ENCODE data around the gene FES. TPM values are rescaled to one million over a fixed set of nuclear protein-coding genes. Genes with fewer than 3 reads are reported as not detected.
A peak's percentile ranks its signal among the peaks of the same experiment; 100 is the strongest.

The FES gene
- total and polyA plus RNA-seq, 2 of the 13 experiments (the other 11 are each of a cell fraction or from before 2014, with no cell fraction given) = 4.0 to 9.5 TPM

DNA sequence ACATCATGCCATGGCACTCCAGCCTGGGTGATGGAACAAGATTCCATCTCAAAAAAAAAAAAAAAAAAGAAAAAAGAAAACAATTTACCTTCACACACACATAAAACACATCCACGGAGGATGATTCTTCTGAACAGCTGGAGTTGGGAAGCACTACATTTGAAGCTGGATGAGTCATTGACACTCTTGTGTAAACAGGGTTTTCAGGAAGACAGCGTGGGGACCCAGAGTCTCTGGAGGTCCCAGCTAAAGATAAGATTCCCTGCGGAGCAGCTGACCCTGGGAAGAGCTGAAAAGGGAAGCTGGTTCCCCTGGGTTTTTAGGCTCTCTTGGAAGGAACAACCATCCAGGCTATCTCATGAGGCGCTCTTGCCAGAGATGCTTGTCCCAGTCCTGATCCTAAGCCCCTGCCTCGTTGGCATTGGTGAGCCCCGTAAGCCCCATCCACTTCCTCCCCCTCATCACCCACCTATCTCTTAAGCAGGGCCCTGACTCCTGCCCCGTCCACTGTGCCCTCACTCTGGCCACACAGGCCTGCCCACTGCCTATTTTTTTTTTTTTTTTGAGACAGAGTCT is 47.9 kb upstream of the FES start:
- Histone ChIP-seq H3K9me3 (ENCODE audit: low read length) (no peaks in the 10 kb centered on the region), H3K27ac (ENCODE audit: extremely low read length, insufficient read depth, low read length) (no peak overlapping the region), H3K4me2 (ENCODE audit: low read depth, low read length) (no peak overlapping the region), H3K4me1 (ENCODE audit: insufficient read depth, low read length) (peaks cover 35% of the 10 kb centered on the region), H3K79me2 (ENCODE audit: insufficient read depth, low read length) (no peaks in the 10 kb centered on the region), H3K36me3 (replicated peaks in 1 of 2; ENCODE audit: control insufficient read depth in 1 of 2, insufficient read depth in 2 of 2, low read length in 2 of 2) (no peaks in the 10 kb centered on the region), H2AFZ (ENCODE audit: low read length) (no peak overlapping the region), H4K20me1 (ENCODE audit: insufficient read depth, low read length) (no peaks in the 10 kb centered on the region), H3K4me3 (replicated peaks in 1 of 3; ENCODE audit: insufficient read depth in 1 of 3, low read depth in 2 of 3, low read length in 3 of 3) (no peak overlapping the region), H3K27me3 (ENCODE audit: control insufficient read depth in 1 of 2, insufficient read depth in 2 of 2, low read length in 2 of 2) (peaks cover 2 to 34% of the 10 kb centered on the region in 2 experiments; a peak in 3 of 5 replicates), H3K9ac (ENCODE audit: insufficient read depth, low read depth, low read length) (no peak overlapping the region)
- WGBS (ENCODE audit: low lambda C conversion rate) = 16% methylated on average over 6 of the region's 7 CpGs
- no peak for FAIRE-seq
- CTCF ChIA-PET (ENCODE audit: low intra/inter-chr PET ratio, low total read pairs) = no interaction called here
- in situ Hi-C loops (cut with HindIII; ENCODE audit: extremely low pct_ligation_motif_present, low pct_unique_long_range_greater_than_20kb) = no loop called here
- peak; percentile 41 for ATAC-seq
- BruUV-seq (replicated peaks) = no TSS peak
- DNase-seq (ENCODE audit: low spot score) = peak; percentile 53
- POLR2A ChIA-PET = no interaction called here
- intact Hi-C loops (cut with micrococcal nuclease; ENCODE audit: unreplicated experiment) = no loop called here
- TF ChIP-seq ZHX1 (CRISPR knock-in tag; IDR thresholded peaks at IDR 0.05; ENCODE audit: low read depth) (no peak), ZNF557 (CRISPR knock-in tag; IDR thresholded peaks at IDR 0.05) (no peak), RARA (CRISPR knock-in tag; IDR thresholded peaks at IDR 0.05) (peak; percentile 29; the same call in 1 of the 2 replicates), BRCA1 (CRISPR knock-in tag; IDR thresholded peaks at IDR 0.05) (no peak), SKI (IDR thresholded peaks at IDR 0.05; ENCODE audit: partially characterized antibody) (no peak), GLI4 (CRISPR knock-in tag; IDR thresholded peaks at IDR 0.05; ENCODE audit: borderline replicate concordance) (no peak), FOXP1 (IDR thresholded peaks at IDR 0.05) (no peak), FOXP1 (CRISPR knock-in tag; IDR thresholded peaks at IDR 0.05) (0 out of 2 replicates have a peak, but pooled peaks have one; percentile 16), FOXA3 (CRISPR knock-in tag; IDR thresholded peaks at IDR 0.05) (peak; percentile 91), POLR2G (IDR thresholded peaks at IDR 0.05; ENCODE audit: low read depth, low read length) (no peak), BCL6 (CRISPR knock-in tag; IDR thresholded peaks at IDR 0.05) (peak; percentile 79), FOSL2 (CRISPR knock-in tag; IDR thresholded peaks at IDR 0.05) (peak; percentile 96), AKAP8 (CRISPR knock-in tag; IDR thresholded peaks at IDR 0.05) (no peak), SIX4 (CRISPR knock-in tag; IDR thresholded peaks at IDR 0.05) (no peak)
- TF ChIP-seq, protein P1, sequence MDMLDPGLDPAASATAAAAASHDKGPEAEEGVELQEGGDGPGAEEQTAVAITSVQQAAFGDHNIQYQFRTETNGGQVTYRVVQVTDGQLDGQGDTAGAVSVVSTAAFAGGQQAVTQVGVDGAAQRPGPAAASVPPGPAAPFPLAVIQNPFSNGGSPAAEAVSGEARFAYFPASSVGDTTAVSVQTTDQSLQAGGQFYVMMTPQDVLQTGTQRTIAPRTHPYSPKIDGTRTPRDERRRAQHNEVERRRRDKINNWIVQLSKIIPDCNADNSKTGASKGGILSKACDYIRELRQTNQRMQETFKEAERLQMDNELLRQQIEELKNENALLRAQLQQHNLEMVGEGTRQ (IDR thresholded peaks at IDR 0.05; ENCODE audit: low read depth, low read length) = no peak
- TF ChIP-seq, protein P1 (CRISPR knock-in tag; IDR thresholded peaks at IDR 0.05; ENCODE audit: borderline replicate concordance) = no peak
- TF ChIP-seq, protein P2, sequence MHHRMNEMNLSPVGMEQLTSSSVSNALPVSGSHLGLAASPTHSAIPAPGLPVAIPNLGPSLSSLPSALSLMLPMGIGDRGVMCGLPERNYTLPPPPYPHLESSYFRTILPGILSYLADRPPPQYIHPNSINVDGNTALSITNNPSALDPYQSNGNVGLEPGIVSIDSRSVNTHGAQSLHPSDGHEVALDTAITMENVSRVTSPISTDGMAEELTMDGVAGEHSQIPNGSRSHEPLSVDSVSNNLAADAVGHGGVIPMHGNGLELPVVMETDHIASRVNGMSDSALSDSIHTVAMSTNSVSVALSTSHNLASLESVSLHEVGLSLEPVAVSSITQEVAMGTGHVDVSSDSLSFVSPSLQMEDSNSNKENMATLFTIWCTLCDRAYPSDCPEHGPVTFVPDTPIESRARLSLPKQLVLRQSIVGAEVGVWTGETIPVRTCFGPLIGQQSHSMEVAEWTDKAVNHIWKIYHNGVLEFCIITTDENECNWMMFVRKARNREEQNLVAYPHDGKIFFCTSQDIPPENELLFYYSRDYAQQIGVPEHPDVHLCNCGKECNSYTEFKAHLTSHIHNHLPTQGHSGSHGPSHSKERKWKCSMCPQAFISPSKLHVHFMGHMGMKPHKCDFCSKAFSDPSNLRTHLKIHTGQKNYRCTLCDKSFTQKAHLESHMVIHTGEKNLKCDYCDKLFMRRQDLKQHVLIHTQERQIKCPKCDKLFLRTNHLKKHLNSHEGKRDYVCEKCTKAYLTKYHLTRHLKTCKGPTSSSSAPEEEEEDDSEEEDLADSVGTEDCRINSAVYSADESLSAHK (CRISPR knock-in tag; IDR thresholded peaks at IDR 0.05; ENCODE audit: borderline replicate concordance) = no peak
- TF ChIP-seq, protein P3, sequence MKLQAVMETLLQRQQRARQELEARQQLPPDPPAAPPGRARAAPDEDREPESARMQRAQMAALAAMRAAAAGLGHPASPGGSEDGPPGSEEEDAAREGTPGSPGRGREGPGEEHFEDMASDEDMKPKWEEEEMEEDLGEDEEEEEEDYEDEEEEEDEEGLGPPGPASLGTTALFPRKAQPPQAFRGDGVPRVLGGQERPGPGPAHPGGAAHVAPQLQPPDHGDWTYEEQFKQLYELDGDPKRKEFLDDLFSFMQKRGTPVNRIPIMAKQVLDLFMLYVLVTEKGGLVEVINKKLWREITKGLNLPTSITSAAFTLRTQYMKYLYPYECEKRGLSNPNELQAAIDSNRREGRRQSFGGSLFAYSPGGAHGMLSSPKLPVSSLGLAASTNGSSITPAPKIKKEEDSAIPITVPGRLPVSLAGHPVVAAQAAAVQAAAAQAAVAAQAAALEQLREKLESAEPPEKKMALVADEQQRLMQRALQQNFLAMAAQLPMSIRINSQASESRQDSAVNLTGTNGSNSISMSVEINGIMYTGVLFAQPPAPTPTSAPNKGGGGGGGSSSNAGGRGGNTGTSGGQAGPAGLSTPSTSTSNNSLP (IDR thresholded peaks at IDR 0.05; ENCODE audit: low read depth, low read length) = no peak

All from HepG2 (cell line).